ENCODE data around the gene KLRC2.
"Not testable (repeated sequence)": the region's sequence is repeated elsewhere in the genome, so short reads cannot be mapped to it uniquely, and the experiment has no call there.

GRCh38 chr12:10420334-10420733 is 15.5 kb downstream of the KLRC2 start, which contains the start of gene KLRC3:
- TF ChIP-seq, protein P1, sequence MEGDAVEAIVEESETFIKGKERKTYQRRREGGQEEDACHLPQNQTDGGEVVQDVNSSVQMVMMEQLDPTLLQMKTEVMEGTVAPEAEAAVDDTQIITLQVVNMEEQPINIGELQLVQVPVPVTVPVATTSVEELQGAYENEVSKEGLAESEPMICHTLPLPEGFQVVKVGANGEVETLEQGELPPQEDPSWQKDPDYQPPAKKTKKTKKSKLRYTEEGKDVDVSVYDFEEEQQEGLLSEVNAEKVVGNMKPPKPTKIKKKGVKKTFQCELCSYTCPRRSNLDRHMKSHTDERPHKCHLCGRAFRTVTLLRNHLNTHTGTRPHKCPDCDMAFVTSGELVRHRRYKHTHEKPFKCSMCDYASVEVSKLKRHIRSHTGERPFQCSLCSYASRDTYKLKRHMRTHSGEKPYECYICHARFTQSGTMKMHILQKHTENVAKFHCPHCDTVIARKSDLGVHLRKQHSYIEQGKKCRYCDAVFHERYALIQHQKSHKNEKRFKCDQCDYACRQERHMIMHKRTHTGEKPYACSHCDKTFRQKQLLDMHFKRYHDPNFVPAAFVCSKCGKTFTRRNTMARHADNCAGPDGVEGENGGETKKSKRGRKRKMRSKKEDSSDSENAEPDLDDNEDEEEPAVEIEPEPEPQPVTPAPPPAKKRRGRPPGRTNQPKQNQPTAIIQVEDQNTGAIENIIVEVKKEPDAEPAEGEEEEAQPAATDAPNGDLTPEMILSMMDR (IDR thresholded peaks at IDR 0.05; ENCODE audit: low read depth, low read length): not testable (repeated sequence)
- TF ChIP-seq EZH2phosphoT487 (IDR thresholded peaks at IDR 0.05; ENCODE audit: low read depth): not testable (repeated sequence)
